RWPE2 (cell line): Measurements from ENCODE around the gene HPS1.

Experiments used
- ATAC-seq: fragments of 200-7000 bp; cut with Tn5 transposase; 3 replicates; pipeline ENCODE4 v1.9.1; 2021; ENCODE audit warnings: low read depth
- DNase-seq: peaks from one replicate; pipeline ENCODE4 v3.0.0-alpha.2; 2020; ENCODE audit warnings: low spot score
- H3K27ac ChIP-seq: fragments of 450-650 bp; 2 replicates; pipeline ENCODE4 v1.5.1; 2017; ENCODE audit warnings: mild to moderate bottlenecking; ENCODE audit not compliant: poor library complexity, severe bottlenecking
- H3K27me3 ChIP-seq: fragments of 250-450 bp; sonication (Bioruptor Pico); 2 replicates; pipeline ENCODE4 v1.5.1; 2021; ENCODE audit warnings: mild to moderate bottlenecking, moderate library complexity; ENCODE audit not compliant: insufficient read depth, poor library complexity, severe bottlenecking
- H3K36me3 ChIP-seq: fragments of 250-450 bp; sonication (Bioruptor Pico); 2 replicates; pipeline ENCODE4 v1.5.1; 2020; ENCODE audit warnings: low read depth, mild to moderate bottlenecking, moderate library complexity
- H3K4me1 ChIP-seq: fragments of 250-450 bp; sonication (Bioruptor Pico); 2 replicates; pipeline ENCODE4 v1.5.1; 2021; ENCODE audit warnings: mild to moderate bottlenecking, moderate library complexity; ENCODE audit not compliant: insufficient read depth, poor library complexity, severe bottlenecking
- H3K4me3 ChIP-seq: fragments of 250-450 bp; sonication (Bioruptor Pico); 2 replicates; pipeline ENCODE4 v1.5.1; 2021; ENCODE audit warnings: mild to moderate bottlenecking, moderate library complexity; ENCODE audit not compliant: severe bottlenecking
- H3K9me3 ChIP-seq: fragments of 250-450 bp; sonication (Bioruptor Pico); 2 replicates; pipeline ENCODE4 v1.5.1; 2021; ENCODE audit warnings: mild to moderate bottlenecking, moderate library complexity; ENCODE audit not compliant: severe bottlenecking
- CTCF ChIP-seq: fragments of 450-650 bp; IDR thresholded peaks from one replicate; pipeline ENCODE4 v1.5.1; 2017; ENCODE audit warnings: mild to moderate bottlenecking, moderate library complexity; ENCODE audit not compliant: poor library complexity, severe bottlenecking

HPS1 gene

GRCh38 chr10:98465866-98466265 lies 19.1 kb upstream of the HPS1 start:
- DNase-seq (no peak), ATAC-seq (no peak)
- H3K4me1 ChIP-seq, result peaks cover 4% of the 10 kb centered on the region
- H3K4me3 ChIP-seq, result no peak overlapping the region
- H3K36me3 ChIP-seq, result no peaks in the 10 kb centered on the region
- no peak overlapping the region for H3K27ac ChIP-seq
- no peaks in the 10 kb centered on the region for H3K9me3 ChIP-seq
- TF ChIP-seq CTCF, result no peak
- peaks cover 4% of the 10 kb centered on the region for H3K27me3 ChIP-seq

DNA sequence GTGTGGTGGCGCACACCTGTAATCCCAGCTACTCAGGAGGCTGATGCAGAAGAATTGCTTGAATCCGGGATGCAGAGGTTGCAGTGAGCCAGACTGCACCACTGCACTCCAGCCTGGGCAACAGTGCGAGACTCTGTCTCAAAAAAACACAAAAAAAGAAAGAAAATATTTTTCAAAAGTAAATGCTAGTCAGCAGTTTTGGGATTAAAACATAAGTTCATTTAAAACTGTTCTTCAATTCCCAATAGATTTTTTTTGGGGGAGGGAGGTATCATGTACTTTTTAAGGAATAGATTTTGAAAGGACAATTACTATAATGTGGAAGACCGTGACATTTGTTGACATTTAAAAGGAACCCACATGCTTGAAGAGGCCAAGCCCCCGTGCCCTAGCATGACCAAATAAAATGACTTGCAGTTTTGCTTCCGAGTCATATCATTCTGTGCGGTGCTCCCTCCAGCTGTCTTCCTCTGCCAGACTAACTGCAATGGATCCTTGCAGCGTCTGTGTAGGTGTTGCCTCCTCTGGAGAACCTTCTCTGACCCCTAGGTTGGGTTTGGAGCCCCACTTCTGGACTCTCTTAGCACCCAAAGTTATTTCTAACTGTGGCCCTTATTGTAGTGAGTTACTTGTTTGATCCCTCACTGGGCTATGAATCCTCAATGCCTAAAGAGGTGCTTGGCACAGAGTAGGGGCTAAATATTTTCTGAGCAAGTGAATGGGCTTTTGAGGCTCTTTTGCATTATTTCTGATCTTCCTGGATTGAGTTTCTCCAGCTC lies 17.4 kb upstream of the HPS1 start:
- peaks cover 7% of the 10 kb centered on the region for H3K4me1 ChIP-seq
- TF ChIP-seq CTCF, result no peak
- H3K36me3 ChIP-seq, result no peaks in the 10 kb centered on the region
- H3K9me3 ChIP-seq, result no peaks in the 10 kb centered on the region
- H3K27ac ChIP-seq, result no peak overlapping the region
- no peak for ATAC-seq
- H3K27me3 ChIP-seq, result peaks cover 4% of the 10 kb centered on the region
- no peak overlapping the region for H3K4me3 ChIP-seq
- DNase-seq, result no peak

GRCh38 chr10:98463016-98463415 lies 16.3 kb upstream of the HPS1 start:
- no peak for ATAC-seq
- no peak for TF ChIP-seq CTCF
- Histone ChIP-seq H3K9me3 (no peaks in the 10 kb centered on the region), H3K27me3 (peaks cover 3% of the 10 kb centered on the region), H3K4me1 (peaks cover 7% of the 10 kb centered on the region), H3K4me3 (no peak overlapping the region), H3K36me3 (no peaks in the 10 kb centered on the region), H3K27ac (no peak overlapping the region)
- no peak for DNase-seq

GRCh38 chr10:98461500-98461842 lies 14.7 kb upstream of the HPS1 start:
- Histone ChIP-seq H3K4me1 (peaks cover 7% of the 10 kb centered on the region), H3K4me3 (no peak overlapping the region), H3K9me3 (no peaks in the 10 kb centered on the region), H3K27ac (no peak overlapping the region), H3K27me3 (no peaks in the 10 kb centered on the region), H3K36me3 (no peaks in the 10 kb centered on the region)
- TF ChIP-seq CTCF, result no peak
- DNase-seq, result no peak
- ATAC-seq, result no peak

GRCh38 chr10:98460837-98461499 lies 14.2 kb upstream of the HPS1 start:
- Histone ChIP-seq H3K27me3 (no peaks in the 10 kb centered on the region), H3K36me3 (no peaks in the 10 kb centered on the region), H3K4me3 (no peak overlapping the region), H3K4me1 (peaks cover 7% of the 10 kb centered on the region), H3K9me3 (no peaks in the 10 kb centered on the region), H3K27ac (no peak overlapping the region)
- DNase-seq, result no peak
- ATAC-seq, result peak; percentile 93
- TF ChIP-seq CTCF, result no peak
